ENCODE measurements around the gene GSG1L2.

Gene GSG1L2

GRCh38 chr17:9830711-9831110, 8.8 kb upstream of the GSG1L2 start:
- no peak for TF ChIP-seq OSR1 (CRISPR knock-in tag; IDR thresholded peaks at IDR 0.05)
- no peak for TF ChIP-seq BACH2 (CRISPR knock-in tag; IDR thresholded peaks at IDR 0.05; ENCODE audit: borderline replicate concordance)
- ATAC-seq = no peak

GRCh38 chr17:9829343-9829742, 7.5 kb upstream of the GSG1L2 start:
- ATAC-seq = no peak
- no peak for TF ChIP-seq ZFP3 (CRISPR knock-in tag; IDR thresholded peaks at IDR 0.05)

- ATAC-seq = no peak
These were observed 6.7 kb upstream of the GSG1L2 start for GRCh38 chr17:9828296-9829295.

GRCh38 chr17:9825641-9826150, 3.8 kb upstream of the GSG1L2 start, which contains the start of gene GLP2R:
TSS of gene GLP2R (plus strand) at chr17:9825924. CDS start at chr17:9826064, 140 bp downstream.
- TF ChIP-seq ZC3H10 (CRISPR knock-in tag; IDR thresholded peaks at IDR 0.05) = no peak
- no peak for TF ChIP-seq TSHZ2 (CRISPR knock-in tag; IDR thresholded peaks at IDR 0.05)
- no peak for TF ChIP-seq POU6F1 (CRISPR knock-in tag; IDR thresholded peaks at IDR 0.05; ENCODE audit: borderline replicate concordance, low read depth)
- TF ChIP-seq CSRNP3 (CRISPR knock-in tag; IDR thresholded peaks at IDR 0.05) = no peak
- no peak for TF ChIP-seq ZNF8 (CRISPR knock-in tag; IDR thresholded peaks at IDR 0.05)
- no peak for TF ChIP-seq ZNF70 (CRISPR knock-in tag; IDR thresholded peaks at IDR 0.05)
- TF ChIP-seq CSDC2 (CRISPR knock-in tag; IDR thresholded peaks at IDR 0.05) = no peak
- TF ChIP-seq CREB5 (CRISPR knock-in tag; IDR thresholded peaks at IDR 0.05; ENCODE audit: low read depth) = no peak
- no peak for TF ChIP-seq ZFP3 (CRISPR knock-in tag; IDR thresholded peaks at IDR 0.05)
- no peak for TF ChIP-seq ISL1 (CRISPR knock-in tag; IDR thresholded peaks at IDR 0.05)
- no peak for TF ChIP-seq ARNTL (CRISPR knock-in tag; IDR thresholded peaks at IDR 0.05; ENCODE audit: borderline replicate concordance, low read depth)
- TF ChIP-seq RARB (CRISPR knock-in tag; IDR thresholded peaks at IDR 0.05) = no peak
- no peak for TF ChIP-seq TCF4 (CRISPR knock-in tag; IDR thresholded peaks at IDR 0.05; ENCODE audit: borderline replicate concordance)
- no peak for TF ChIP-seq GLIS3 (CRISPR knock-in tag; IDR thresholded peaks at IDR 0.05)
- no peak for TF ChIP-seq SNAI2 (CRISPR knock-in tag; IDR thresholded peaks at IDR 0.05)
- no peak for ATAC-seq

More at GRCh38 chr17:9828296-9829295, 6.7 kb upstream of the GSG1L2 start:
- TF ChIP-seq PATZ1 (CRISPR knock-in tag; IDR thresholded peaks at IDR 0.05; ENCODE audit: borderline replicate concordance) = no peak
- TF ChIP-seq ZNF8 (CRISPR knock-in tag; IDR thresholded peaks at IDR 0.05) = no peak
- no peak for TF ChIP-seq ISL1 (CRISPR knock-in tag; IDR thresholded peaks at IDR 0.05)
- no peak for TF ChIP-seq ARNTL (CRISPR knock-in tag; IDR thresholded peaks at IDR 0.05; ENCODE audit: borderline replicate concordance, low read depth)

All from SK-N-SH treated with all-trans-retinoic acid at 6 μM for 48 hours (cell line).